Measurements from ENCODE around the gene CHADL. TPM values are rescaled to one million over a fixed set of nuclear protein-coding genes. Genes with fewer than 3 reads are reported as not detected.

Gene CHADL
- total and polyA plus RNA-seq, 2 of the 8 experiments (the other 6 are each of a cell fraction or from before 2014, with no cell fraction given): 0.78 to 1.4 TPM

DNA sequence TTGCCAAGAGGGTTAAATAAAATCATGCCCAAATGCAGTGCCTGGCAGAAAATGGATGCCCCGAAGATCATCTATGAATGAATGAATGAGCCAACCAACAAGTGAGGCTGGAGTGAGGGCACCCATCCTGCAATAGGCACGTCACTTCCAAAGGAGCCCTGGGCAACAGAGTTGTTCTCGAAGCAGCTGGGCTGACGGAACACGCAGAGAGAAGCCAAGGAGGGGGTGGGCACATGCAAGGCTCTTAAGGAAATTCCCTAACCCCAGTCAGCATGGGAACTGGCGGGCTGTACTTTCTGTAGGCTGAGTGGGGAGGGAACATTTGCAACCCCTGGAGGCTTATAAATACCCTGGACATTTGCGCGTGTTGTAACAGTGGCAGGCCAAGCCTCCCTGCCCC is 11.6 kb upstream of the CHADL start (continued):
- TF ChIP-seq NANOG (IDR thresholded peaks at IDR 0.05; ENCODE audit: insufficient read depth, low read depth, low read length, poor library complexity, severe bottlenecking) (no peak), SIX5 (IDR thresholded peaks at IDR 0.05; ENCODE audit: low read depth, low read length) (no peak), EGR1 (IDR thresholded peaks at IDR 0.05; ENCODE audit: borderline replicate concordance, low read depth, low read length) (no peak), MAFK (IDR thresholded peaks at IDR 0.05; ENCODE audit: low read depth, low read length) (no peak), SRF (IDR thresholded peaks at IDR 0.05; ENCODE audit: low read depth, low read length) (no peak)
